ENCODE data around the gene NEK1. TPM values are rescaled to one million over a fixed set of nuclear protein-coding genes. Genes with fewer than 3 reads are reported as not detected.

Gene NEK1, protein sequence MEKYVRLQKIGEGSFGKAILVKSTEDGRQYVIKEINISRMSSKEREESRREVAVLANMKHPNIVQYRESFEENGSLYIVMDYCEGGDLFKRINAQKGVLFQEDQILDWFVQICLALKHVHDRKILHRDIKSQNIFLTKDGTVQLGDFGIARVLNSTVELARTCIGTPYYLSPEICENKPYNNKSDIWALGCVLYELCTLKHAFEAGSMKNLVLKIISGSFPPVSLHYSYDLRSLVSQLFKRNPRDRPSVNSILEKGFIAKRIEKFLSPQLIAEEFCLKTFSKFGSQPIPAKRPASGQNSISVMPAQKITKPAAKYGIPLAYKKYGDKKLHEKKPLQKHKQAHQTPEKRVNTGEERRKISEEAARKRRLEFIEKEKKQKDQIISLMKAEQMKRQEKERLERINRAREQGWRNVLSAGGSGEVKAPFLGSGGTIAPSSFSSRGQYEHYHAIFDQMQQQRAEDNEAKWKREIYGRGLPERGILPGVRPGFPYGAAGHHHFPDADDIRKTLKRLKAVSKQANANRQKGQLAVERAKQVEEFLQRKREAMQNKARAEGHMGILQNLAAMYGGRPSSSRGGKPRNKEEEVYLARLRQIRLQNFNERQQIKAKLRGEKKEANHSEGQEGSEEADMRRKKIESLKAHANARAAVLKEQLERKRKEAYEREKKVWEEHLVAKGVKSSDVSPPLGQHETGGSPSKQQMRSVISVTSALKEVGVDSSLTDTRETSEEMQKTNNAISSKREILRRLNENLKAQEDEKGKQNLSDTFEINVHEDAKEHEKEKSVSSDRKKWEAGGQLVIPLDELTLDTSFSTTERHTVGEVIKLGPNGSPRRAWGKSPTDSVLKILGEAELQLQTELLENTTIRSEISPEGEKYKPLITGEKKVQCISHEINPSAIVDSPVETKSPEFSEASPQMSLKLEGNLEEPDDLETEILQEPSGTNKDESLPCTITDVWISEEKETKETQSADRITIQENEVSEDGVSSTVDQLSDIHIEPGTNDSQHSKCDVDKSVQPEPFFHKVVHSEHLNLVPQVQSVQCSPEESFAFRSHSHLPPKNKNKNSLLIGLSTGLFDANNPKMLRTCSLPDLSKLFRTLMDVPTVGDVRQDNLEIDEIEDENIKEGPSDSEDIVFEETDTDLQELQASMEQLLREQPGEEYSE (N-terminal part only)
- polyA plus RNA-seq (2013, experiment 1 of 2): 6.8 TPM
- 8.9 TPM for polyA plus RNA-seq (2013, experiment 2 of 2)

DNA sequence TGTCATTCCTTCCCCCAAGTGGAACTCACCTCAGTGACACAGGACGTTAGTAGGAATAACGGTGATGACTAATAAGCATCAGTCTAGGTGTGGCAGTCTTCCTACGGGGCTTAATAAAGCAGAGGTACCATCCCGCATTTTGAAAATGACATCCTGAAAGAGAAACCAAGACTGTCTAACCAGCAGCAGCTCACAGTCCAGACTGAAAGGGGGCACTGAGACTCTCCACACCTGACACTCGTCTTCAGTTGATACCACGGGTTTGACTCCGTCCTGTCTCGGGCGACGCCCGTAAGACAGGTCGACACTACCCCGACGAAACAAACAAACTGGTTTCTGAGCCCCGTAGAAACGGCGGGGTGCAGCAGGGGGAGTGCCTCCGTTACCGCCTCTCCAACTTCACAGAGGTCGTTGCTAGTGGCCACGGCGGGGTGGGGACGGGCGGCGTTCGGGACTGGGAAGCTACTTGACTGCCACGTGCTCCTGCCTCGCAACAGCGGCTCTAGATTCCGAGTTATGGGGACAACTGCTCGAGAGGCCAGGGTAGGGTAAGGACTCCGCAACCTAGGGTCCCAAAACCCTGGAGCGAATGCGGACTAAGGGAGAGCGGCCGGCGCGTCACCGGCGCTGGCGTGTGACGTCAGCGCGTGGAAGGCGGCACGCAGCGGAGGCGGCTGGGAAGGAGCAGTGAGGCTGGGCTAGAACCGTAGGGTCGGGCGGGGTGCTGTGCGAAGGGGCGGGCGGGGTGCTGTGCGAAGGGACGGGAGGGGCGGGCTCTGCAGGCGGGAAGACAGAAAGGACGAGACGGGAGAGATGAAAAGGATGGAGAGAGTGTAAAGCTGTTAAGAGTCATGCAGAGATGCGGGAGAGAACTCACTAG lies at the start of gene NEK1:
TSS of gene NEK1 (minus strand) at position 593 of the 880 bp plus-strand sequence. CDS start 9,953 bp downstream, outside the sequence.
- H3K9ac ChIP-seq (ENCODE audit: low read depth, low read length): peak within 1 kb of the TSS; percentile 89
- peak within 1 kb of the TSS; percentile 90 for H3K27ac ChIP-seq (ENCODE audit: low read depth, low read length)
- no peaks in the 10 kb centered on the region for H3K27me3 ChIP-seq (ENCODE audit: insufficient read depth, low read length)
- peak within 1 kb of the TSS; percentile 96 for H3K4me3 ChIP-seq (ENCODE audit: low read length)
- H3K36me3 ChIP-seq (ENCODE audit: insufficient read depth, low read length): no peaks in the 10 kb centered on the region
- H3K4me1 ChIP-seq (ENCODE audit: insufficient read depth, low read length): peaks cover 11% of the 10 kb centered on the region; the same call in 1 of the 2 replicates
- WGBS: under 1% methylated on average over 60 of the region's 61 CpGs
- H3K9me3 ChIP-seq (ENCODE audit: insufficient read depth, low read depth, low read length): no peaks in the 10 kb centered on the region

DNA sequence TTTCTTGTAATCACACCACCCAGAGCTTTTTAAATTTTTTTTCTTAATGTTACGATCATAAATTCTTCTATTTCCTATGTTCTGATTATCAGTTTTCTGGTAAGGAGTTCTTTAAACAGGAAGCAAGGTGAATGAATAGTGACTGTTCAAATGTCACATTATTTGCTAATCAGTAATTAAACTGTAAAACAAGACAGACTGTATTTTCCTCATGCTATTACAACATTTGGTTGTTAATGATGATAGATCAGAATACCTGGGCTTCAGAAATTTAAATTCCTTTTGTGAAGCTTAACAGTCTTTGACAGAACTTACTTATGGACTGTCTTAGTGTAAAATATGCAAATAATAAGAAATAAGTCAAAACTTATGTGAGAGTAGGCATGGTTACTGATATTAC lies 49.4 kb upstream of the NEK1 start:
- peaks cover 9% of the 10 kb centered on the region for H3K9me3 ChIP-seq (ENCODE audit: insufficient read depth, low read depth, low read length)
- H3K27me3 ChIP-seq (ENCODE audit: insufficient read depth, low read length): no peaks in the 10 kb centered on the region
- H3K27ac ChIP-seq (ENCODE audit: low read depth, low read length): no peak overlapping the region
- H3K9ac ChIP-seq (ENCODE audit: low read depth, low read length): no peak overlapping the region
- H3K4me3 ChIP-seq (ENCODE audit: low read length): no peak overlapping the region
- no CpG with 5 or more reads among the region's 1 CpG for WGBS
- H3K36me3 ChIP-seq (ENCODE audit: insufficient read depth, low read length): peaks cover 11% of the 10 kb centered on the region; the same call in 1 of the 2 replicates
- peaks cover 33% of the 10 kb centered on the region for H3K4me1 ChIP-seq (ENCODE audit: insufficient read depth, low read length)

DNA sequence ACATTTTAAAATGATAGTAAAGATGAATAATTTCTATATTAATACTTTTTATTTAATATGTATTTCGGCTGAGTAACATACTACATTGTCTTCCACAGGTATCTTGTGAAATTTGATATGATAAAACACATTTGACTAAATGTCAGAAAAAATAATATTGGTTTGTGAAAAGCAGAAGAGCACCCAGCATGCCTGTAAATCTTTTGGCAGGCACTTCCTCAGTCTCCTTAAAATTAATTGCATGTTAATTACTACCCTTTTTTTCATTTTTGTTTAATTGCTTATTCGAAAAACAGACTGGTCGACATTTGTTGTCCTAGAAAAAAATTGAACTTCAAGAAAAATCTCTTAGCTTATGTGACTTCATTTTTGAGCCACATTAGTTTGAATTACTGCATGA lies 48.5 kb upstream of the NEK1 start:
- Histone ChIP-seq H3K27ac (ENCODE audit: low read depth, low read length) (peak overlapping the region; percentile 87; the same call in 1 of the 2 replicates), H3K36me3 (ENCODE audit: insufficient read depth, low read length) (peaks cover 4% of the 10 kb centered on the region; the same call in 1 of the 2 replicates), H3K4me3 (ENCODE audit: low read length) (peak overlapping the region; percentile 49), H3K4me1 (ENCODE audit: insufficient read depth, low read length) (peaks cover 33% of the 10 kb centered on the region), H3K9me3 (ENCODE audit: insufficient read depth, low read depth, low read length) (peaks cover under 1% of the 10 kb centered on the region; the same call in 1 of the 2 replicates), H3K9ac (ENCODE audit: low read depth, low read length) (peak overlapping the region; percentile 70), H3K27me3 (ENCODE audit: insufficient read depth, low read length) (no peaks in the 10 kb centered on the region)
- WGBS: 97% methylated on average over 2 of the region's 3 CpGs

DNA sequence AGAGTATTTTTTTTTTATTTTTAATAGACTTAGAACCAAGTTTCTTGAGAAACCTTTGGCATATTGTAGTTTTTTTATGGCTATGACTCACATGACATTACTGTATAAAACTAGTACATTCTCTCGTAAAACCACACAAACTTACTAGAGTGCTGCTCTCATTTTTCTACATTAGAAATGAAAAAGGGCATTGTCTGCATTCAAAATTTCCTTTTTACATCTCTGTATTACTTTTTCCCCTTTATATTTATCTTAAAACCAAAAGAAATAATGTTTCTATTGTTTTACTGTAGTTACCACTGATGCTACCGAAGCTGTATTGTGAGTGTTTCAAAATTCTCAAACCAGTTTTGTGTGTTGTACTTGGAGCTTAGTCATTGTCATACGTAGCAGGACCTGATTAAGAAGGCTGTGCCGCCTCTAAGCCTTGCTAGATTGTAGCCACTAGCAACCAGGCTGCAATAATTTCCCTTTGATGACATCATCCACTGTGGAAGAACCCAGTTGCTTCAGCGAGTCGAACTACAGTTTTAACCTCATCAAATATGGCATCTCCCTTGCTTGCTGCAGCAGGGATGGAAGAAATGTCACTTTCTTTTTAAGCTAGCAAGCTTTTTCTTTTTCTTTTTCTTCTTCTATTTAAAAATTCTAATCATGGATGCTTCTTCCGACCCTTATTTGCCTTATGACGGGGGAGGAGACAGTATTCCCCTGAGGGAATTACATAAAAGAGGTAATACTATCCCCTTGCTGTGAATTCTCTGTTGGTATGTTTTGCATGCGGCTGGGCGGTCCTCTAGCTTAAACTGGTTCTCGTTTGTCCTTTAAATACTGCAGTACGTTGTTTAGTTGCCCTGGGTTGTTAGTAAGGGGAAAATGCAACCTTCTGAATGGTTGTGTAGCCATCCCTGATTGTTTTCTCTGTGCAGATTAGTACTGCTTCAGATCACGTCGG lies 47.6 kb upstream of the NEK1 start:
- Histone ChIP-seq H3K4me1 (ENCODE audit: insufficient read depth, low read length) (peaks cover 33% of the 10 kb centered on the region), H3K4me3 (ENCODE audit: low read length) (peak overlapping the region; percentile 49), H3K9me3 (ENCODE audit: insufficient read depth, low read depth, low read length) (no peaks in the 10 kb centered on the region), H3K36me3 (ENCODE audit: insufficient read depth, low read length) (no peaks in the 10 kb centered on the region), H3K27ac (ENCODE audit: low read depth, low read length) (peak overlapping the region; percentile 87), H3K9ac (ENCODE audit: low read depth, low read length) (peak overlapping the region; percentile 70), H3K27me3 (ENCODE audit: insufficient read depth, low read length) (no peaks in the 10 kb centered on the region)
- WGBS: 17% methylated on average over 12 of the region's 14 CpGs

DNA sequence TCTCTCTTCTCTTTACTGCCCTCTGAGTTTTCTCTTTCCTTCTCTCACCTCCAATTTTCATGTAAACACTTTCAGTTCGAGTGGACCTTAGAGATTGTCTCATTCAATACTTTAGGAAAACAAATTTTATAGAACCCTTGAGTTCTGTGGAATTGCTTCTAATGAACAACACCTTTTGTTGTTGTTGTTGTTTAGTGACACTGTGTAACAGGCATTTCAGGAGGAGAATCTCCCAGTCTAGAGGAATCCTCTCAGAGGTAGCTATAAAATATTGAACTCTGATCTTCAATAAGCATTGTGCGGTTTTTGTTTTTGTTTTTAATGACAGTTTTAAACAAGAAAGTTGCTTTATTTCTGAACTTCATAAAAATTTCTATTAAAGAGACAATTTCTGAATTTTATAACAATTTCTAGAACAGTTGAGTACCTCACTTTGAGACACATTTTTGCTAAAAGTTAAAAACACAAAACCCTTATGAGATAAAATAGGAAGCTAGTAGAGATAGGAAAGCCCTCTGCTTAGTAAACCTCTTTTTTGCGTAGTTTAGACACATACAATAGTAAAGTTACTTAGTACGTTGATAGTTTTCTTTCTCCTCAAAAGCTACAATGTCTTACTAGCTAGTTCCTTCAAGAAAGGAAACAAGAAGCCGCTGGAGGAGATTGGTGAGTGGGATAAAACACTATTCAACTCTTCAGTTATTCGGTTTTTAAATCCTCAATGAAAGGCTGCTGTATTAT lies 46.8 kb upstream of the NEK1 start:
- Histone ChIP-seq H3K9ac (ENCODE audit: low read depth, low read length) (peak overlapping the region; percentile 70; the same call in 1 of the 2 replicates), H3K36me3 (ENCODE audit: insufficient read depth, low read length) (no peaks in the 10 kb centered on the region), H3K27ac (ENCODE audit: low read depth, low read length) (peak overlapping the region; percentile 87; the same call in 1 of the 2 replicates), H3K27me3 (ENCODE audit: insufficient read depth, low read length) (no peaks in the 10 kb centered on the region), H3K4me3 (ENCODE audit: low read length) (peak overlapping the region; percentile 49; the same call in 1 of the 2 replicates), H3K9me3 (ENCODE audit: insufficient read depth, low read depth, low read length) (no peaks in the 10 kb centered on the region), H3K4me1 (ENCODE audit: insufficient read depth, low read length) (peaks cover 33% of the 10 kb centered on the region)
- WGBS: 100% methylated on average over 2 of the region's 6 CpGs

DNA sequence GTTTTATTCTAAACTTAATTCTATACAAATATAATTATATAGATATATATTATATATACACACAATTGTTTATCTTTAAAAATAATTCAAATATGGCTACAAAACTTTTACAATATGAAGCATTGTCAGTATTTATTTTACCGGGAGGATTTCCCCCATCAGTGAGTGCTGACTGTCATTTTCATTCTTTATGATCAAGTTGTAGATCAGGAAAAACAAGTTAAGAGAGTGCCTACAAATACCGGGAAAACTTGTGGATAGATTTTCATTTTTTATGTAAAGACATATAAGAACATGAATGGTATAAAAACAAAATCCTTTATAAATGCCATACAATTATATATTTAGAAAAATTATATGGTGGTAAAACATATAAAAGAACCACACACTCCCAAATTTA lies 45.8 kb upstream of the NEK1 start:
- Histone ChIP-seq H3K27ac (ENCODE audit: low read depth, low read length) (no peak overlapping the region), H3K9ac (ENCODE audit: low read depth, low read length) (no peak overlapping the region), H3K4me1 (ENCODE audit: insufficient read depth, low read length) (peaks cover 33% of the 10 kb centered on the region), H3K36me3 (ENCODE audit: insufficient read depth, low read length) (no peaks in the 10 kb centered on the region), H3K27me3 (ENCODE audit: insufficient read depth, low read length) (no peaks in the 10 kb centered on the region), H3K9me3 (ENCODE audit: insufficient read depth, low read depth, low read length) (no peaks in the 10 kb centered on the region), H3K4me3 (ENCODE audit: low read length) (no peak overlapping the region)
- WGBS: 100% methylated on average over 1 of the region's 2 CpGs

DNA sequence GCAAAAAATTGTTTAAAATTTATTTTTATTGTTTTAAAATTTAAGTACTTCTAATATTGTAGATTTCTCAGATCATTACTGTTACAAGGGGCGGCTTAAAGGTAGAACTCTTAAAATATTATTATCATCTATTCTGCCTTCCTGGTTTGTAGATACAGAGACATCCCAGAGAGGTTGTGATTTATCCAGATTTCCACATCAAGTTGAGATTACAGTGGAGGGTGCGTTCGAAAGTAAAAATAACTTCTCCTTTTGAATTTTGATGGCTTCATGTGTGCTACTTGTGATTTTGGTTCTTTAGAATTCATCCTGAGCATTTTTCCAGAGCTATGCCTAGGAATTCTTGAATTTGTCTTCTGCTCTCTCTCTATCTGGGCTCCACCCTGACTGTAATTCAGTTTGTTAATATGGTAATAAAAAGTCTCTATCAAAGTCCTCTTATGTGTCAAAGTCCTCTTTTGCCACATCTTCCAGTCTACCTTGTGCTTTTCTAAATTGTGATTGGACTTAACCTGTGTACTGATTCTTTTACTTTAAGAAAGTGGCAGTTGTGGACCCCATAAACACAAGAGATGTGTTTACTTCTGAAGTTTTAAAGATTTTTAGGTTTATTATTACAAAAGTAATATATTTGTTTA lies 45.2 kb upstream of the NEK1 start:
- Histone ChIP-seq H3K9me3 (ENCODE audit: insufficient read depth, low read depth, low read length) (no peaks in the 10 kb centered on the region), H3K4me3 (ENCODE audit: low read length) (no peak overlapping the region), H3K4me1 (ENCODE audit: insufficient read depth, low read length) (peaks cover 33% of the 10 kb centered on the region), H3K36me3 (ENCODE audit: insufficient read depth, low read length) (no peaks in the 10 kb centered on the region), H3K27me3 (ENCODE audit: insufficient read depth, low read length) (no peaks in the 10 kb centered on the region), H3K27ac (ENCODE audit: low read depth, low read length) (no peak overlapping the region), H3K9ac (ENCODE audit: low read depth, low read length) (no peak overlapping the region)
- 100% methylated on average over 2 of the region's 3 CpGs for WGBS

DNA sequence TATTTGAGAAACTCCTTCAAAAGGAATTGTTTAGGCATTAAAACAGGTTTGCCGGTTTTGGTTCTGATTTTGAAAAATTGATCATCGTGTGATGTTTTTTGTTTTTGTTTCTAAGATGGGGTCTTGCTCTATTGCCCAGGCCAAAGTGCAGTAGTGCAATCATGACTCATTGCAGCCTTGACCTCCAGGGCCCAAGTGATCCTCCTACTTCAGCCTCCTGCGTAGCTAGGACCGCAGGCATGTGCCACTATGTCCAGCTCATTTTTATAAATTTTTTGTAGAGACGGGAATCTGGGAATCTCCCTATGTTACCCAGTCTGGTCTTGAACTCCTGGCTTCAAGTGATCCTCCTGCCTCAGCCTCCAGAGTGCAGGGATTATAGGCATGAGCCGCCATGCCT lies 43.0 kb upstream of the NEK1 start:
- H3K27ac ChIP-seq (ENCODE audit: low read depth, low read length): no peak overlapping the region
- no peaks in the 10 kb centered on the region for H3K36me3 ChIP-seq (ENCODE audit: insufficient read depth, low read length)
- WGBS: 98% methylated on average over 6 of the region's 6 CpGs
- H3K27me3 ChIP-seq (ENCODE audit: insufficient read depth, low read length): no peaks in the 10 kb centered on the region
- H3K4me1 ChIP-seq (ENCODE audit: insufficient read depth, low read length): peaks cover 20% of the 10 kb centered on the region
- no peak overlapping the region for H3K4me3 ChIP-seq (ENCODE audit: low read length)
- no peak overlapping the region for H3K9ac ChIP-seq (ENCODE audit: low read depth, low read length)
- no peaks in the 10 kb centered on the region for H3K9me3 ChIP-seq (ENCODE audit: insufficient read depth, low read depth, low read length)

DNA sequence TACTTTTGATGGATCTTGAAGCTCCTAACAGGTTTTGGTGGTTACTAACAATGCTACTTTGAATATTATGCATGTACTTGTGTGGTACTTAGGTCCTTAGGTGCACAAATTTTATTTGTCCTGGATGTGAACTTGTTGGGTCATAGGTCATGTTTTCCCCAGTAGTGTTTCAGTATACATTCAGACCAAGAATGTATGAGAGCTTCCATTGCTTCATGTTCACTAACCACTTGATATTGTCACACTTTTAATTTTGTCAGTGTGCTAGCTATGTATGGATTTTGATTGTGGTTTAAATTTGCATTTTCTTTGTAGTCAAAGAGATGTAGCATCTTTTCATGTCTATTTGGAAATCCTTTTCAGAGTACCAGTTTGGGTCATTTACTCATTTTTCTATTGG lies 40.2 kb upstream of the NEK1 start:
- H3K9me3 ChIP-seq (ENCODE audit: insufficient read depth, low read depth, low read length): no peaks in the 10 kb centered on the region
- H3K27me3 ChIP-seq (ENCODE audit: insufficient read depth, low read length): no peaks in the 10 kb centered on the region
- no peak overlapping the region for H3K27ac ChIP-seq (ENCODE audit: low read depth, low read length)
- no peaks in the 10 kb centered on the region for H3K4me1 ChIP-seq (ENCODE audit: insufficient read depth, low read length)
- H3K36me3 ChIP-seq (ENCODE audit: insufficient read depth, low read length): no peaks in the 10 kb centered on the region
- H3K4me3 ChIP-seq (ENCODE audit: low read length): no peak overlapping the region
- H3K9ac ChIP-seq (ENCODE audit: low read depth, low read length): no peak overlapping the region

All from HUES64 (cell line).